Activated naive CD8-positive, alpha-beta T cell (primary cell): ENCODE measurements around the gene KRTAP23-1.

Source experiments
- H3K27ac Mint-ChIP-seq: one replicate; pipeline ENCODE4 v1.8.0; 2021; ENCODE audit warnings: mixed read lengths
- H3K27me3 Mint-ChIP-seq: one replicate; pipeline ENCODE4 v1.8.0; 2021; ENCODE audit warnings: mixed read lengths
- H3K36me3 Mint-ChIP-seq: one replicate; pipeline ENCODE4 v1.8.0; 2021; ENCODE audit warnings: mixed read lengths
- H3K4me1 Mint-ChIP-seq: one replicate; pipeline ENCODE4 v1.8.0; 2021; ENCODE audit warnings: low read depth, mixed read lengths
- H3K4me3 Mint-ChIP-seq: one replicate; pipeline ENCODE4 v1.8.0; 2021; ENCODE audit warnings: mild to moderate bottlenecking, mixed read lengths
- H3K9me3 Mint-ChIP-seq: one replicate; pipeline ENCODE4 v1.8.0; 2021; ENCODE audit warnings: low read depth, mixed read lengths

The KRTAP23-1 gene

DNA sequence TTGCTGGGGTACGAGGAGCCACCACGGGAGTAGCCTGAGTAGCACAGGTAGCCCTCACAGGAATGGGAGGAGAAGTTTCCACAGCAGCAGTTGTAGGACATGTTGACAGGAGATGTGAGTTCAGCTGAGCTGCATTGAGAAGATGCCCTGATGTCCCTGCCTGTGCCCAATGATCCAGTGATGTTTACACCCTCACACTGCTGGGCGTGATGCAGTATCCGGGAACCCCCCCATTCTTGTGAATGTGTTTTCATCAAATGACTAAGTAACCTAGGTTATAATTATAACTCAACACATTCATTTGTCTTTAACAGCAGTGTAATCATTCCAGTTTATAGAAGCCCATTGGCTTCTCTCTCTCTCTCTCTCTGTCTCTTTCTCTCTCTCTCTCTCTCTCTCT, at the start of gene KRTAP23-1:
TSS of gene KRTAP23-1 (minus strand) at position 101 of the 400 bp plus-strand sequence. CDS start at position 101, 0 bp downstream.
- H3K27me3 Mint-ChIP-seq = peaks cover 2% of the 10 kb centered on the region
- H3K9me3 Mint-ChIP-seq = no peaks in the 10 kb centered on the region
- no peak within 1 kb of the TSS for H3K27ac Mint-ChIP-seq
- no peaks in the 10 kb centered on the region for H3K4me1 Mint-ChIP-seq
- H3K36me3 Mint-ChIP-seq = no peaks in the 10 kb centered on the region
- H3K4me3 Mint-ChIP-seq = no peak within 1 kb of the TSS

DNA sequence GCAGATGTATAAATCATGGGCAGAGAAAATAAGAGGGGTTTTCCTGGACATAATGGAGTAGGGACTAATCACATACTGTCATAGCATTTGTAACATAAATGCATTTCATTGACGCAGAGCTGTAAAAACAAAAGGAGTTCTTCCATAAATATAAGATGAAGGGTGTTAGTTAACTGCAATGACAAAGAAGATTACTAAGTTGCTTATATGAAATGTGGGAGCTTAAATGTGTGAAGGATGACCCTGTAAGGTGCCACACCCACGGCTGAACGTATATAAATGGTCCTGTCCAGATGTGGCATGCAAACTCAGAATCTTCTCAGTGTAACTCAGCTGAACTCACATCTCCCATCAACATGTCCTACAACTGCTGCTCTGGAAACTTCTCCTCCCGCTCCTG, 47.3 kb upstream of the KRTAP23-1 start, which contains the start of gene KRTAP13-1:
TSS of gene KRTAP13-1 (plus strand) at position 301 of the 400 bp plus-strand sequence. CDS start at position 357, 56 bp downstream.
- H3K4me3 Mint-ChIP-seq = no peak within 1 kb of the TSS
- H3K27me3 Mint-ChIP-seq = peaks cover 5% of the 10 kb centered on the region

DNA sequence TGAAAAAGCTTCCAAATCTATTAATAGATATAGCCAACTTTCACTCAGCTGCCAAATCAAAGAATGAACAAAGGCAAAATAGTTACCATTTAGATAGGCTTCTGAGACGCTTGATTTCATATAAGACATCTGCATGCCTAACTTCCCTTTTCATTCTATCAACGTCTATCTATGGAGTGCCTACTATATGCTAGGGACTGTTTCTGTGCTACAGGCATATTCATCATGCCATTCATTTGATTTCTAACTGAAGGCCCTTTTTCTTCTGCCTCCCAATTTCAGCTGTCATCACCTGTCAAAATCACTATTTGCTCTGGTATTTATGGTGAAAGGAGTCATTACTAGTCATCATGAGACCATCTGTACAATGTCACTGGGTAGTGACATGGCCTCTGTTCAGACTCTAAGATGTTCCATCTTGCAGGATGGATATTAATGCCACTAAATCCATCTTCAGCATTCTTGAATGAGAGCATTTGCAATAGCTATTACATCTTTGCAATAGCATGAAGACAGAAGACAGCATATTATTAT, 43.2 kb upstream of the KRTAP23-1 start:
- H3K4me3 Mint-ChIP-seq = no peak overlapping the region
- peaks cover 2% of the 10 kb centered on the region for H3K27me3 Mint-ChIP-seq
- no peak overlapping the region for H3K27ac Mint-ChIP-seq
- H3K36me3 Mint-ChIP-seq = no peaks in the 10 kb centered on the region
- peaks cover 6% of the 10 kb centered on the region for H3K9me3 Mint-ChIP-seq
- H3K4me1 Mint-ChIP-seq = no peaks in the 10 kb centered on the region

More for the DNA sequence above, 47.3 kb upstream of the KRTAP23-1 start, which contains the start of gene KRTAP13-1:
- Mint-ChIP-seq H3K27ac (no peak within 1 kb of the TSS), H3K4me1 (no peaks in the 10 kb centered on the region), H3K9me3 (peaks cover 3% of the 10 kb centered on the region), H3K36me3 (no peaks in the 10 kb centered on the region)

GRCh38 chr21:30382201-30382600, 33.8 kb upstream of the KRTAP23-1 start:
- Mint-ChIP-seq H3K36me3 (no peaks in the 10 kb centered on the region), H3K4me1 (no peaks in the 10 kb centered on the region), H3K9me3 (no peaks in the 10 kb centered on the region), H3K27me3 (peaks cover 3% of the 10 kb centered on the region), H3K27ac (no peak overlapping the region), H3K4me3 (no peak overlapping the region)

- Mint-ChIP-seq H3K36me3 (no peaks in the 10 kb centered on the region), H3K27ac (no peak within 1 kb of the TSS), H3K4me1 (no peaks in the 10 kb centered on the region), H3K9me3 (no peaks in the 10 kb centered on the region), H3K27me3 (peaks cover 2% of the 10 kb centered on the region), H3K4me3 (no peak within 1 kb of the TSS)
These were observed 23.8 kb upstream of the KRTAP23-1 start, which contains the start of gene KRTAP13-2 for GRCh38 chr21:30372139-30372770. Gene KRTAP13-2 (minus strand): TSS chr21:30372271. CDS start chr21:30372213, 58 bp downstream.

DNA sequence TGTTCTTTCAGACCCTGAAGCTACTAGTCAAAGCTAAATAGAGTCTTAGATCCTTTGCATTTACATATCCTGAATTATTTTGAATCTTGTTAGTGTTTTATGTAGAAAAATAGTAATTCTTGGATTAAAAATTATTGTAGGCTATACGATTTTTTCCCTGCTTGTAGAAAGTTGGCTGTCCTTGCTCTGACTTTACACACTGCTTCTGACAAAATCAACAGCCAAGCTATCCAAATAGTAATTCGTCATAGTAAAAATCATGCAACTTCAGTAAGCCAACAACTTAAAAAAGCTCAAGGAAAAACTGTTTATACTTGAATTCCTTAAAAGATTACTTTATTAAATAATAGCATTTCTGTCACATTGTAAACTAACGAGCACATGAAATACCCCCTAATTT, 7.5 kb upstream of the KRTAP23-1 start:
- H3K27ac Mint-ChIP-seq = no peak overlapping the region
- H3K36me3 Mint-ChIP-seq = no peaks in the 10 kb centered on the region
- peaks cover 8% of the 10 kb centered on the region for H3K27me3 Mint-ChIP-seq
- H3K9me3 Mint-ChIP-seq = no peaks in the 10 kb centered on the region
- H3K4me3 Mint-ChIP-seq = no peak overlapping the region
- no peaks in the 10 kb centered on the region for H3K4me1 Mint-ChIP-seq

- Mint-ChIP-seq H3K4me1 (no peaks in the 10 kb centered on the region), H3K27me3 (peaks cover 5% of the 10 kb centered on the region)
These were observed 6.1 kb upstream of the KRTAP23-1 start for GRCh38 chr21:30354308-30355005.

GRCh38 chr21:30351534-30351933, 3.1 kb upstream of the KRTAP23-1 start:
- Mint-ChIP-seq H3K4me1 (no peaks in the 10 kb centered on the region), H3K9me3 (no peaks in the 10 kb centered on the region)

More at GRCh38 chr21:30354308-30355005, 6.1 kb upstream of the KRTAP23-1 start:
- no peaks in the 10 kb centered on the region for H3K9me3 Mint-ChIP-seq
- H3K4me3 Mint-ChIP-seq = no peak overlapping the region
- H3K36me3 Mint-ChIP-seq = no peaks in the 10 kb centered on the region
- no peak overlapping the region for H3K27ac Mint-ChIP-seq

DNA sequence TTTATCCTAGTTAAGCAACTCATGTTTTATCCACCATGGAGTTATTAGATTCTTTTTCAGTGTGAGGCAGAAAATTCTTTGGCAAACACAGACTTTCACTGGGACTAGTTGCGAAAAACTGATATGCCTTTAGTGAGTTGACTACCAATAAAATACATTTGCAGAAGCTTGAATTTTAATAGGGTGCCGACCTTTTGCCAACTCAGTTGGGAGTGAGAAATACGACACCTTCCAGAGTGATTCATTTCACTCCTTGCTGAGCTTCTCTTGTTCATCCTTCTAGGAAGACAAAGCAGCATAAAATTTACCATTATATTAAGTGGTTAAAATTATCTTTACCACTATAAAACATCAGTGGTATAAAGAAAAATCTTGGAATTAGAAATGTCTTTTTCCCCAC, 1.2 kb upstream of the KRTAP23-1 start:
- Mint-ChIP-seq H3K27ac (no peak overlapping the region), H3K4me1 (no peaks in the 10 kb centered on the region), H3K9me3 (no peaks in the 10 kb centered on the region), H3K36me3 (no peaks in the 10 kb centered on the region), H3K27me3 (peaks cover 1% of the 10 kb centered on the region), H3K4me3 (no peak overlapping the region)

More at GRCh38 chr21:30351534-30351933, 3.1 kb upstream of the KRTAP23-1 start:
- Mint-ChIP-seq H3K4me3 (no peak overlapping the region), H3K27ac (no peak overlapping the region), H3K36me3 (no peaks in the 10 kb centered on the region), H3K27me3 (peaks cover 5% of the 10 kb centered on the region)

DNA sequence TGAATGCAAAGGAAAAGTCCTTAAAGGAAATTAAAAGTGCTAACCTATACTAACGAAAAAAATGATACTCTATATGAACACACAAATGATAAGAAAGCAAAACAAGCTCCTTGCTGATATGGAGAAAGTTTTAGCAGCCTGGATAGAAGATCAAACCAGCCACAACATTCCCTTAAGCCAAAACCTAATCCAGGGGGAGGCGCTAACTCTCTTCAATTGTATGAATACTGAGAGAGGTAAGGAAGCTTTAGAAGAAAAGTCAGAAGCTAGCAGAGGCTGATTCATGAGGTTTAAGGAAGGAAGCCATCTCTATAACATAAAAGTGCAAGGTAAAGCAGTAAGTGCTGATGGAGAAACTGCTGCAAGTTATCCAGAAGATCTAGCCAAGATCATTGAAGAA, 3.4 kb downstream of the KRTAP23-1 start:
- Mint-ChIP-seq H3K4me3 (no peak overlapping the region), H3K36me3 (no peaks in the 10 kb centered on the region), H3K27ac (no peak overlapping the region), H3K27me3 (peaks cover 9% of the 10 kb centered on the region), H3K9me3 (no peaks in the 10 kb centered on the region), H3K4me1 (no peaks in the 10 kb centered on the region)

DNA sequence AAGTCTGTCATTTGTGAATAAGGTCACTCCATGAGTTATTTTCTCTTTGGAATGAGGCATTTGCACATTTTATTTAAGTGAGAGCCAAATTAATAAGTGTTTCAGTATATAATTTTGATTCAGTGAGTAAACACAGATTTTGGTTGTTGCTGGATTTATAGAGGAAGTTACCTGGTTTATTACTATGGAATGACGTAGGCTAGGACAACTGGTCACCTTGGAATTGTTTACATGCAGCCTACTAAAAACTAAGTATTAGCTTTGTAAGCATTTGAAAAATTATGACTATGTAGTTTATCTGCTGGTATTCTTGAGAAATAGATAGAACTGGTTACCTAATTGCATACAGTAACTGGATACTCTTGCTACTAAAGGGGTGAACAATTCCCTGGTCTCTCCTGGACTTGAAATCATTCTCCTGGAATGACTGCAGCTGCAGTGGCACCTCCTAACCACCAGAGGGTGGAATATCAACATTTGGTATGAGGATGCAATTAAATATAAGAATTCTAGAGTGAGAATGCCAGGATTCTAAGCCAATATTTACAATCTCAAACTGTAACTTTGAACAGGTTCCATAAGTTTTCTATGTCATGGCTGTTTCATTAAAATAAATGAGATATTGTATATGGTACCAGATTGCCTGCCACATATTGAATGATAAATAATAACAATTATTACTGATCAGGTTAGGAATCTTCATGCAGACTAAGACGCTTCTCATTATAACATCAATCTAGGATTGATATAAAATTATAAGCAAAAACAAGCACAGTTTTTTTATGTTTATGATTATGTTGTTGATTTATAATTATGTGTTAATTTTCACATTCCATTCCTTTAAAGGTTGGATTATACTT, 7.5 kb downstream of the KRTAP23-1 start:
- Mint-ChIP-seq H3K36me3 (no peaks in the 10 kb centered on the region), H3K4me3 (no peak overlapping the region), H3K27me3 (peaks cover 9% of the 10 kb centered on the region), H3K4me1 (no peaks in the 10 kb centered on the region), H3K27ac (no peak overlapping the region), H3K9me3 (no peaks in the 10 kb centered on the region)

- Mint-ChIP-seq H3K27ac (no peak overlapping the region), H3K27me3 (peaks cover 7% of the 10 kb centered on the region), H3K4me3 (no peak overlapping the region), H3K4me1 (no peaks in the 10 kb centered on the region), H3K36me3 (no peaks in the 10 kb centered on the region), H3K9me3 (no peaks in the 10 kb centered on the region)
These were observed 9.7 kb downstream of the KRTAP23-1 start for GRCh38 chr21:30338717-30339116.

DNA sequence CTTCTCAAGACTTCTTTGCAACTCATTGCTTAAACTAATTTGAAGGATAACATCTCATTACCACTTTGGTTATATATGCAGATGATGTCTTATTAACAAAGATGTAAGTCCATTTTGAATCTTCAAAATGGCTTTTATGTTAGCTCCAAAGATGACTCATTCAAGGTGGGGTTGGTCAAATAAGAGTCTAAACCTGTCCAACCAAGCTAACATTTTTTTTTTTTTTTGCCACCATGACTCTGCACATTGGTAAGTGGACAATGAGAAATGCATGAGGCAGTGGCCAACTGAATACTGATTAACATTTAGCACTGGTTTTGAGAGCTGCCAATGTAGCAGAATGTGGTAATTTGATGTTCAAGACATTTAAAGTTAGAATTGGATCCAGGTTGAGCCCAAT, 10.6 kb downstream of the KRTAP23-1 start:
- Mint-ChIP-seq H3K36me3 (no peaks in the 10 kb centered on the region), H3K9me3 (no peaks in the 10 kb centered on the region), H3K27me3 (peaks cover 4% of the 10 kb centered on the region), H3K4me3 (no peak overlapping the region), H3K4me1 (no peaks in the 10 kb centered on the region), H3K27ac (no peak overlapping the region)

DNA sequence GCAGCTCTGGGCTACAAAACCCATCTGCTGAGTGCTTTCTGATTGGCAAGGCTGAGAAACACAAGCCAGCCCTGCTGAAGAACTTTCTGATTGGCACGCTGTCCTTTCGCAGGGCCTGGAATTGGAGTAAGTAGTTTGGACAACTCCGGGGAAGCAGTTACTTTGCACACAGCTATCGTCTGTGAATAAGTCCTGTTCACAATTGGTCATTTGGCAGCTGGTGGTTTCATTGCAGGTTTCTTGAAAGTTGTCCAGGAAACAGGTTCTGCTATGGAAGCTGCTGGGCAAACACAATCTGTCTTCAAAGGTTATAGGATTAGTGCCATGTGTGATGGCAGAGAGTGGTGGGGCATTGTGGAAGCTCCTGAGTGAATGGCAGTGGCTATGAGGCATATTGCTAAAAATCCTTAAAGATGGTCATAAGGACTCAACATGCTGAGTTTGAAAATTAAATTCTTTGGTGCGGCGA, 11.1 kb downstream of the KRTAP23-1 start, which contains the start of gene KRTAP27-1:
TSS of gene KRTAP27-1 (minus strand) at position 419 of the 469 bp plus-strand sequence. CDS start at position 393, 26 bp downstream.
- Mint-ChIP-seq H3K4me3 (no peak within 1 kb of the TSS), H3K27me3 (peaks cover 4% of the 10 kb centered on the region), H3K4me1 (no peaks in the 10 kb centered on the region), H3K9me3 (no peaks in the 10 kb centered on the region), H3K36me3 (no peaks in the 10 kb centered on the region), H3K27ac (no peak within 1 kb of the TSS)
